HEK293 (cell line): Measurements from ENCODE around the gene UBXN10.

Experiments
- CTCF ChIA-PET: fragments of 350-600 bp; formaldehyde crosslinking; extraction: SDS; loops from one replicate; lab custom pipeline; 2021; ENCODE audit warnings: antibody characterized with exemption; lab: Yijun Ruan, JAX
- POLR2A ChIA-PET: fragments of 300-600 bp; formaldehyde crosslinking; extraction: SDS; loops from one replicate; lab custom pipeline; 2020; ENCODE audit warnings: antibody characterized with exemption, inconsistent platforms; lab: Yijun Ruan, JAX
- H3K27ac ChIP-seq: fragments of 200-500 bp; sonication (Bioruptor generic); 2 replicates; pipeline ENCODE4 v1.5.1; 2014; ENCODE audit warnings: low read depth, low read length, control low read depth, inconsistent platforms; ENCODE audit errors: extremely low read depth
- H3K36me3 ChIP-seq, 2 experiments: fragments of 200-500 bp in 1 of 2; sonication (Bioruptor generic) in 1 of 2; 1 replicate in 1 of 2; 2 replicates in 1 of 2; pipeline ENCODE4 v1.5.1; 2014 to 2017; ENCODE audit warnings: inconsistent platforms in 2 of 2, low read length in 2 of 2; ENCODE audit not compliant: control insufficient read depth in 2 of 2, insufficient read depth in 1 of 2
- H3K4me1 ChIP-seq: fragments of 200-500 bp; sonication (Bioruptor generic); 2 replicates; pipeline ENCODE4 v1.5.1; 2014; ENCODE audit warnings: mild to moderate bottlenecking, low read length, inconsistent platforms; ENCODE audit not compliant: control insufficient read depth, insufficient read depth
- H3K4me3 ChIP-seq: 2 replicates; pipeline ENCODE4 v1.5.1; 2011; ENCODE audit warnings: low read depth, mild to moderate bottlenecking, control low read depth, low read length, moderate library complexity
- H3K9me3 ChIP-seq: fragments of 200-500 bp; sonication (Bioruptor generic); 2 replicates; pipeline ENCODE4 v1.5.1; 2014; ENCODE audit warnings: low read depth, low read length, inconsistent platforms; ENCODE audit not compliant: control insufficient read depth, insufficient read depth
- FEZF1 ChIP-seq: fragments of 450-650 bp; formaldehyde crosslinking; IDR thresholded peaks from 2 replicates; pipeline ENCODE4 v1.5.1; 2016; ENCODE audit warnings: missing biosample characterization, missing genetic modification characterization
- GLI4 ChIP-seq: fragments of 450-650 bp; formaldehyde crosslinking; IDR thresholded peaks from 2 replicates; pipeline ENCODE4 v1.5.1; 2016; ENCODE audit warnings: missing biosample characterization, missing genetic modification characterization
- GLIS2 ChIP-seq: fragments of 450-650 bp; formaldehyde crosslinking; IDR thresholded peaks from 2 replicates; pipeline ENCODE4 v1.5.1; 2016; ENCODE audit warnings: missing biosample characterization, missing genetic modification characterization
- INSM2 ChIP-seq: fragments of 450-650 bp; formaldehyde crosslinking; IDR thresholded peaks from 2 replicates; pipeline ENCODE4 v1.5.1; 2016; ENCODE audit warnings: missing biosample characterization, missing genetic modification characterization
- KLF1 ChIP-seq: fragments of 450-650 bp; formaldehyde crosslinking; IDR thresholded peaks from 2 replicates; pipeline ENCODE4 v1.5.1; 2016; ENCODE audit warnings: missing biosample characterization, missing genetic modification characterization
- KLF10 ChIP-seq: fragments of 450-650 bp; IDR thresholded peaks from 2 replicates; pipeline ENCODE4 v1.5.1; 2018; ENCODE audit warnings: missing biosample characterization, mild to moderate bottlenecking, missing genetic modification characterization
- PRDM1 ChIP-seq: fragments of 450-650 bp; formaldehyde crosslinking; IDR thresholded peaks from 2 replicates; pipeline ENCODE4; 2016; ENCODE audit warnings: missing biosample characterization, missing genetic modification characterization
- ZBTB26 ChIP-seq: fragments of 450-650 bp; formaldehyde crosslinking; optimal IDR thresholded peaks from 2 replicates; pipeline ENCODE3; 2016; ENCODE audit warnings: missing biosample characterization, mild to moderate bottlenecking, missing genetic modification characterization
- ZNF140 ChIP-seq: fragments of 450-650 bp; formaldehyde crosslinking; IDR thresholded peaks from 2 replicates; pipeline ENCODE4 v1.5.1; 2016; ENCODE audit warnings: missing biosample characterization, missing genetic modification characterization
- ZNF391 ChIP-seq: fragments of 450-650 bp; formaldehyde crosslinking; IDR thresholded peaks from 2 replicates; pipeline ENCODE4 v1.5.1; 2016; ENCODE audit warnings: low read depth, missing biosample characterization, missing genetic modification characterization, borderline replicate concordance
- ZNF423 ChIP-seq: fragments of 450-650 bp; formaldehyde crosslinking; IDR thresholded peaks from 2 replicates; pipeline ENCODE4 v1.5.1; 2016; ENCODE audit warnings: missing biosample characterization, missing genetic modification characterization
- ZNF426 ChIP-seq: fragments of 450-650 bp; formaldehyde crosslinking; IDR thresholded peaks from 2 replicates; pipeline ENCODE4 v1.5.1; 2017; ENCODE audit warnings: missing biosample characterization, missing genetic modification characterization, mild to moderate bottlenecking, inconsistent platforms, moderate library complexity
- ZNF510 ChIP-seq: fragments of 450-650 bp; formaldehyde crosslinking; IDR thresholded peaks from 2 replicates; pipeline ENCODE4 v1.5.1; 2018; ENCODE audit warnings: mild to moderate bottlenecking, missing genetic modification characterization, missing biosample characterization; ENCODE audit not compliant: insufficient replicate concordance
- ZNF529 ChIP-seq: fragments of 450-650 bp; formaldehyde crosslinking; IDR thresholded peaks from 2 replicates; pipeline ENCODE4 v1.5.1; 2017; ENCODE audit warnings: missing genetic modification characterization, missing biosample characterization; ENCODE audit not compliant: insufficient replicate concordance
- ZNF548 ChIP-seq: fragments of 450-650 bp; formaldehyde crosslinking; IDR thresholded peaks from 2 replicates; pipeline ENCODE4 v1.5.1; 2016; ENCODE audit warnings: missing biosample characterization, missing genetic modification characterization
- ZNF555 ChIP-seq: fragments of 450-650 bp; formaldehyde crosslinking; conservative IDR thresholded peaks from 2 replicates; pipeline ENCODE4 v1.5.1; 2017; ENCODE audit warnings: missing biosample characterization, mild to moderate bottlenecking, missing genetic modification characterization, inconsistent platforms
- ZNF585B ChIP-seq: fragments of 450-650 bp; formaldehyde crosslinking; IDR thresholded peaks from 2 replicates; pipeline ENCODE4 v1.5.1; 2016; ENCODE audit warnings: missing biosample characterization, missing genetic modification characterization
- ZNF658 ChIP-seq: fragments of 450-650 bp; formaldehyde crosslinking; IDR thresholded peaks from 2 replicates; pipeline ENCODE4; 2016; ENCODE audit warnings: missing biosample characterization, missing genetic modification characterization
- ZNF776 ChIP-seq: fragments of 450-650 bp; formaldehyde crosslinking; IDR thresholded peaks from 2 replicates; pipeline ENCODE4 v1.5.0; 2017; ENCODE audit warnings: missing biosample characterization, missing genetic modification characterization, borderline replicate concordance
- ZNF843 ChIP-seq: fragments of 450-650 bp; formaldehyde crosslinking; IDR thresholded peaks from 2 replicates; pipeline ENCODE4 v1.5.1; 2016; ENCODE audit warnings: missing biosample characterization, missing genetic modification characterization
- ZSCAN16 ChIP-seq: fragments of 450-650 bp; formaldehyde crosslinking; IDR thresholded peaks from 2 replicates; pipeline ENCODE4 v1.5.1; 2016; ENCODE audit warnings: missing biosample characterization, missing genetic modification characterization
- ZSCAN30 ChIP-seq: fragments of 450-650 bp; IDR thresholded peaks from 2 replicates; pipeline ENCODE4 v1.5.1; 2018; ENCODE audit warnings: missing biosample characterization, mild to moderate bottlenecking, missing genetic modification characterization, moderate library complexity
- ZSCAN4 ChIP-seq: fragments of 450-650 bp; formaldehyde crosslinking; IDR thresholded peaks from 2 replicates; pipeline ENCODE4 v1.5.1; 2017; ENCODE audit warnings: missing biosample characterization, missing genetic modification characterization

Gene UBXN10

GRCh38 chr1:20199840-20200239, 13.9 kb downstream of the UBXN10 start (continued):
- TF ChIP-seq INSM2 (tag by site-specific recombination), result no peak
- no peak for TF ChIP-seq ZNF843 (tag by site-specific recombination)
- TF ChIP-seq ZSCAN4 (tag by site-specific recombination), result no peak
- TF ChIP-seq KLF1, result no peak
- no peak for TF ChIP-seq ZNF426 (tag by site-specific recombination)
- TF ChIP-seq ZSCAN30 (tag by site-specific recombination), result no peak
- TF ChIP-seq ZNF391 (tag by site-specific recombination), result no peak
- TF ChIP-seq ZNF548 (tag by site-specific recombination), result no peak
- TF ChIP-seq ZNF585B, result no peak
- TF ChIP-seq PRDM1 (tag by site-specific recombination), result no peak

GRCh38 chr1:20200966-20201365, 15.1 kb downstream of the UBXN10 start:
- ChIA-PET POLR2A (no interaction called here), CTCF (interaction anchor here (0.6 to 1.9 kb wide), 5 partner anchors 12 to 301 kb away, joined by 3 to 8 read pairs (median 4); no protein-coding TSS in a partner anchor)
- Histone ChIP-seq H3K4me3 (no peak overlapping the region), H3K4me1 (no peaks in the 10 kb centered on the region), H3K9me3 (no peaks in the 10 kb centered on the region), H3K27ac (no peak overlapping the region), H3K36me3 (no peaks in the 10 kb centered on the region)
- TF ChIP-seq ZSCAN4 (tag by site-specific recombination), result no peak
- TF ChIP-seq ZNF658 (tag by site-specific recombination), result no peak
- TF ChIP-seq FEZF1, result no peak
- TF ChIP-seq ZBTB26, result no peak
- TF ChIP-seq ZNF776, result no peak
- no peak for TF ChIP-seq ZSCAN16 (tag by site-specific recombination)
- no peak for TF ChIP-seq ZNF529 (tag by site-specific recombination)
- TF ChIP-seq KLF10, result no peak
- no peak for TF ChIP-seq ZNF140 (tag by site-specific recombination)
- no peak for TF ChIP-seq ZNF555 (tag by site-specific recombination)
- TF ChIP-seq ZNF510, result no peak
- TF ChIP-seq GLI4 (tag by site-specific recombination), result no peak
- no peak for TF ChIP-seq GLIS2 (tag by site-specific recombination)
- TF ChIP-seq ZNF423 (tag by site-specific recombination), result no peak
